ENCODE data around the gene SNRPD3. TPM values are rescaled to one million over a fixed set of nuclear protein-coding genes. Genes with fewer than 3 reads are reported as not detected.
"Not testable (repeated sequence)": the region's sequence is repeated elsewhere in the genome, so short reads cannot be mapped to it uniquely, and the experiment has no call there.

The SNRPD3 gene
- total RNA-seq, 1 experiment from 2014 or later: 178 TPM

- DNase-seq (ENCODE audit: low spot score): peak; percentile 30
- in situ Hi-C loops (cut with HindIII; ENCODE audit: low sequenced_read_pairs): no loop called here
Observed at GRCh38 chr22:24588381-24588756, 32.6 kb downstream of the SNRPD3 start.

- no peak for DNase-seq (ENCODE audit: low spot score)
- in situ Hi-C loops (cut with HindIII; ENCODE audit: low sequenced_read_pairs): no loop called here
Observed at GRCh38 chr22:24588757-24589481, 33.1 kb downstream of the SNRPD3 start.

DNA sequence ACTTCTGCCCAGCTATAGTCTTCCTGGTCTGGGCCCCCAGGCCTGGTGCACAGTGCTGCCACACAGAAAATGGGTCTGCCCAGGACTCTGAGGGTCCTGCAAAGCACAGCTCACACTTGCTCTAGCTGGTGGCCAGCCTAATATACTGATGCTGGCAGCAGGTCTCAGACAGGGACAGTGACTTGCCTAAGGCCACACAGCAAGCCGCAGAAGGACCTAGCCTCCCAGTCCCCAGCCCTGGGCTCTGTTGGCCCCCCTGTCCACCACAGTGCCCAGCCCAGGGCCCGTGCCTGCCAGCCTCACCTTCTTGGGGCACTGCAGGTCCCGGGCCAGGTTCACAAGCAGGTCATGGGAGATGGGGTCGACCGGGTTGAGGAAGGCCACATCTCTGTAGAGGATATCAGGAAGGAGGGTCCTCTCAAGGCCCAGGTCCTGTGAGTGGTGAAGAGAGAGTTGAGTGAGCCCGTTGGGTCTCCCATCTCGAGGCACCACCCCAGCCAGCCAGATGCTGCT is 33.8 kb downstream of the SNRPD3 start:
- DNase-seq (ENCODE audit: low spot score): no peak
- in situ Hi-C loops (cut with HindIII; ENCODE audit: low sequenced_read_pairs): no loop called here

DNA sequence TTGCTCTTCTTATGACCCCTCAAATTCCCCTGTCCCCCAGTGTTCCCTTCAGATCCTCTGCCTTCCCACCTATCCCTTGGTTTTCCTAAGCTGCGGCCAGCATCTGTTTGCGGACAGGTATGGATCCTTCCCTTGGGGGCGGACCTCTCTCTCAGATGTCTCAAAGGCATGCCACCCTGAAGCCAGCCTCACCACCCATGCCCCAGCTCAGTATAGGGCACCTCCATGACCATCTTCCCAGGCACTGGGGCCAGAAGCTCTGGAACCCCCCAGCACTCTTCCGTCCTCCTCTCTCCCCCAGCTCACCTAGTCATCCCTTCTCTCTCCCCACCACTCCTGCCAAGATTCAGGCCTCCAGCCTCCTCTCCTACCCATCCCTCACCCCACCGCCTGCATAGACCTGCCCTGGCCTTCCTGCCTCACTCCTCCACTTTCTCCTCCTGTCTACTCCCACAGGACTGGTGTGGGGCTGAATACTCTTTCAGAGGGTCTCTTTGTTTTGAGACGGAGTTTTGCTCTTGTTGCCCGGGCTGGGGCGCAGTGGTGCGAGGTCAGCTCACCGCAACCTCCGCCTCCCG is 34.9 kb downstream of the SNRPD3 start:
- DNase-seq (ENCODE audit: low spot score): no peak
- in situ Hi-C loops (cut with HindIII; ENCODE audit: low sequenced_read_pairs): no loop called here

DNA sequence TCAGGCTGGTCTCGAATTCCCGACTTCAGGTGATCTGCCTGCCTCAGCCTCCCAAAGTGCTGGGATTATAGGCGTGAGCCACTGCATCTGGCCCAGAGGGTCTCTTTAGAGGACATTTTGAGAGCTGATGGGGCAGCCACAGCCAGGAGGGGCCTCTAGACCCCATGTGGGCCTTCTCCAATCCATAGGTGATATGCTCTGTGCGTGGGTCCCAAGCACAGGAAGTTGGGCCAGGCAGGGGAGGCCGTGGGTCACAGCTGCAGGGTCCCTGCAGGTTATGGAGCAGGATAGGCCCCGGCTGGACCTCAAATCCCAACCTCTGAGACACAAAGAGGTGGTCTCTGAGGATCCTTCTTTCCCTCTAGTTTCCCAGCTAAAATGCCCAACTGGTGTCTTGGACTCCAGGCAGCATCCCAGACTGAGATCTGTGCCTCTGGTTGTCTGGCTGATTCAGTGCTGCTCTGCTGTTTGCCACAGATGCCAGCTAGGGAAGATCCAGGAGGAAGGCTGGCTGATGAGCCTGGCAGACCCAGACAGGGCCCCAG is 35.6 kb downstream of the SNRPD3 start:
- in situ Hi-C loops (cut with HindIII; ENCODE audit: low sequenced_read_pairs): no loop called here

DNA sequence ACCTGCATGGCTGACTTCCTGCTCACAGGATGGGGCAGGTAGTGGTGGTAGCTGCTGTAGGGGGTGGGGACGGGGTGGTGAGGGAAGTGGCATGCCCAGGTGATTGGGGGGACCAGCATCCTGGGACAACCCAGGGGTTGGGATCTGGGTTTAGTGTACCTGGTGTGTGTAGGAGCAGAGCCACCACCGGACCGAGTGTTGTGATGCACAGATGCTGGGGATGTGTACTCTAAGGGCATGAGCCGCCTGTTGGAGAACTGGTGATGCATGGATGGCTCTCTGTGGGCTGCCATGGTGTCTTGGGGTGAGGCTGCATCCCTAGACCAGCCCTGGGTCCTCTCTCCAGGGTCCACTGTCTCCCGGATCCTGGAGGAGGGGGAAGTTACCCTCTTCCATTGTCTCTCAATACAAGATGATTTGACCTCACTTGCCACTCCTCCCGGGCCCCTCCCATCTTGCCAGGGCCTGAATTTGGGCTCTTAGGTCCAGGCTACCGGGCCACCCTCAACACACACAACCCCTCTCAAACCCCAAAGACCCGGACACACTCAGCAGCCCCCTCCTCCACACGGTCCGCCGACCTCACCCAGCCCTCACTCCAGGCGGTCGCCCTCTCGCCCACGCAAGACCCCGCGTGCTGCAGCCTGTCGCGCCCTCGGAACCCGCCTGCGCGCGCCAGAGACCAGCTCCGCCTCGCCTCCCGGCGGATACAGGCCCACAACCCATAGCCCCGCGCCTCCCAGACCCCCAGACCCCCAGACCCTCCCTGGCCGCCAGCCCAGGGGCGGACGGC is 36.5 kb downstream of the SNRPD3 start:
- in situ Hi-C loops (cut with HindIII; ENCODE audit: low sequenced_read_pairs): no loop called here
- DNase-seq (ENCODE audit: low spot score): peak; percentile 60

More for the DNA sequence above, 35.6 kb downstream of the SNRPD3 start:
- no peak for DNase-seq (ENCODE audit: low spot score)

- in situ Hi-C loops (cut with HindIII; ENCODE audit: low sequenced_read_pairs): no loop called here
Observed at GRCh38 chr22:24592851-24593558, 37.2 kb downstream of the SNRPD3 start, which contains the start of gene LRRC75B. LRRC75B (minus strand) TSS chr22:24593073; CDS start chr22:24593039, 34 bp downstream.

GRCh38 chr22:24593559-24593835 is 37.7 kb downstream of the SNRPD3 start:
- DNase-seq (ENCODE audit: low spot score); in situ Hi-C loops (cut with HindIII; ENCODE audit: low sequenced_read_pairs): not testable (repeated sequence)

More at GRCh38 chr22:24592851-24593558, 37.2 kb downstream of the SNRPD3 start, which contains the start of gene LRRC75B:
- DNase-seq (ENCODE audit: low spot score): peak; percentile 87

DNA sequence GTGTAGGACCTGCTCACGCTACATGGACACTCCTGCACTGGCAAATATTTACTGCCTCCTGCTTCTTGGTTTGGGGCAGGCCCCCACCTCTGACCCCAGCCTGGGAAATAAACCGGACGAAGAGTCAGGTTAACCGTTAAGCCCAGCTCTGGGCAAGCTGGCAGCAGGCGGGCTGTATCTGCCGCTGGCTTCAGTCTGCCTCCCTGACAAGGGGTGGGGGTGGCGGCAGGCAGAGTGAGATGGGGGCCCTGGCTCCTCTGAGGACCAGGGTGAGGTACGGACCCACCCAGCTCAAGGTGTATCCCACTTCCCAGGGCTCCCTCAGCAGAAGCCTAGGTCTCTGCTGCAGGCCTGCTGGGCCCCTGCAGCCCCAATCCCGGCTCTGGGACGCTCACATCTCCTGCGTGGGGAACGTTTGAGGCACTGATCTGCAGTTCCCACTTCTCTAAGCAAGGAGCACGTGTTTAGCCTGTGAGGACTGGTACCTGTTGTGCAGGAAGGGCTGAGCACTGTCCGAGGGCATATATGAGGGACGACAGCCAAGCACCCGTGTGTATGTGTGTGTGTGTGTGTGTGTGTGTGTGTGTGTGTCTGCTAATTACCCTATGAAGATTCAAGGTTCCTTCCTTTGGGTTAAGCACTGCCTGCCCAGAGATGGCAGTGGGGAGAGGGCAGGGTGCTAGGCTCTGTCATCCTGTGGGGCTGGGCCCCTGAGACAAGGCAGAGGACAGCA is 38.2 kb downstream of the SNRPD3 start:
- no peak for DNase-seq (ENCODE audit: low spot score)
- in situ Hi-C loops (cut with HindIII; ENCODE audit: low sequenced_read_pairs): no loop called here

GRCh38 chr22:24594569-24595120 is 38.8 kb downstream of the SNRPD3 start:
- DNase-seq (ENCODE audit: low spot score): no peak
- in situ Hi-C loops (cut with HindIII; ENCODE audit: low sequenced_read_pairs): no loop called here

DNA sequence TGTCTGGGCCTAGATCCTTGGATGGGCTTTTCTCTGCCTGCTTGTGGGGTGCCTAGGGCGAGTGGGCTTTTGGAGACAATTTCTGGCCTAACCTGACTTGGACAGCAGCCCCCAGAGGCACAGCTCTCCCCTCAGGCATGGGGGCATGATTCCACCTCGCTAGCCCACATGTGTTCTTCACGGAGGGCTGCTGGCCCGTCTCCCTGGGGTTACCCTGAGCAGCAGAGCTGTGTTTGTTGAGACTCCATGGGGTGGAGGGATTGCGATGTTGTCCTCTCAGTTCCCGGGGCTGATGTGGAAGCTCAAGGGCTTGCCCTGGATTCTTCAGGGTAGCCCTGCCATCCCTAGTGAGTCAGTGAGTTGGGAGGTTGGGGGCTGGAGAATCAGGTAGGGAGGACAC is 39.4 kb downstream of the SNRPD3 start:
- in situ Hi-C loops (cut with HindIII; ENCODE audit: low sequenced_read_pairs): no loop called here
- no peak for DNase-seq (ENCODE audit: low spot score)

GRCh38 chr22:24595863-24596262 is 40.1 kb downstream of the SNRPD3 start:
- no peak for DNase-seq (ENCODE audit: low spot score)
- in situ Hi-C loops (cut with HindIII; ENCODE audit: low sequenced_read_pairs): no loop called here

DNA sequence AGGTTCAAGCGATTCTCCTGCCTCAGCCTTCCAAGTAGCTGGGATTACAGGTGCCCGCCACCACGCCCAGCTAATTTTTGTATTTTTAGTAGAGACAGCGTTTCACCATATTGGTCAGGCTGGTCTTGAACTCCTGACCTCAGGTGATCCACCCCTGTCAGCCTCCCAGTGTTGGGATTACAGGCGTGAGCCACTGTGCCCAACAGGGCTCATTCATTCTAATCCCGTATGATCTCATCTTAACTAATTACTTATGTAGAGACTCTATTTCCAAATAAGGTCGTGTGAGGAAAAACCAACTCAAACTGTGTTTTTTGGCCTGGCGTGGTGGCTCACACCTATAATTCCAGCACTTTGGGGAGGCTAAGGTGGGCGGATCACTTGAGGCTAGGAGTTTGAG is 41.3 kb downstream of the SNRPD3 start:
- DNase-seq (ENCODE audit: low spot score); in situ Hi-C loops (cut with HindIII; ENCODE audit: low sequenced_read_pairs): not testable (repeated sequence)

DNA sequence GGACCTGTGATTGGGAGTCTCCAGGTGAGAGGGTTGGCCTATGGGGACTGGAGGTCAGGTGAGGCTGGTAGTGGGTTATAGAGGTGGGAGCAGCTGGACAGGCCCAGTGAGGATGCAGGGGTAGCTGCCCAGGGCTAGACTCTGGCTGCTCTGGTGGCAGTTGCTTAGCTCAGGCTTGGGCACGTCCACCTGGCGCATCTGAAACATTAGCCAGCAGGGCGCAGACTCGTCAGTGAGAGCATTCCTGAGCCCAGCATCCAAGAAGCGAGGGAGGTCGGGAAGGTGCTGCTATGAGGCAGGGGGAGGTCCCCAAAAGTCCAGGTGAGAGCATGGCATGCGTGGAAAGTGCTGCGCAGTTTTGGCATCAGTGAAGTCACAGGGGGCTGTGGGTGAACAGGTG is 43.7 kb downstream of the SNRPD3 start:
- in situ Hi-C loops (cut with HindIII; ENCODE audit: low sequenced_read_pairs): no loop called here
- no peak for DNase-seq (ENCODE audit: low spot score)

DNA sequence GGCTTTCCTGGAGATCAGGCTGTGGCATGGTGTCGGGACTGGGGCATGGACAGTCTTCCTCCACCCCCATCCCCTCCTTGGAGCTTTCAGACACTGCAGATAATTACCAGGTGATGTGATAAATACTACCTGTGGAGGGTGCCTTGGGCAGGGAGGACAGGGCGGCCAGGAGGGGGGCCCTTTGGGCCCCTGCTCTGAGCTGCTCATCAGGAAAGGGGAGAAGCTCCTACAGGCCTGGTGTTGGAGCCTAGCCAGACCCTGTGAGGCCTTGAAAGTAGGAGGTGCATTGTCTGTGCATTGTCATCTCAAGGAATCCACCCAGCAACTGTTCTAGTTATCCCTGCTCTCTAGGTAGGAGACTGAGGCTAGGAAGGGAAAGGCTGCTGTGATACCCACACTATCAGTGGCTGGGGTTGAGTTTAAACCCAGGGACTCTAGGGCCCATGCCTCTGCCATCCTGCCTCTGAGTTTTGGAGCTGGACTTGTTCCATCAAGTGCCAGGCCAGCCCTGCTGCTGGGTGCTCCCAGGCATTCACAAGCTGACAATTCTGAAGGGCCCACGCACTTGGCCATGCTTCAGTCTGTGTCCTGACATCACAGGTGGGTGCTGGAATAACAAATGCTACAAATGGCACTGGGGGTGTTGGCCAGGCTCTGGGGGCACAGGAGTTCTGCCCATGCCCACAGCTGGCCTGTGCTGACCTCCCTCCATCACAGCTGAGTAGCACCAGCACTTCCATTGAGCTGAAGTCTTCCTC is 44.3 kb downstream of the SNRPD3 start:
- DNase-seq (ENCODE audit: low spot score); in situ Hi-C loops (cut with HindIII; ENCODE audit: low sequenced_read_pairs): not testable (repeated sequence)

DNA sequence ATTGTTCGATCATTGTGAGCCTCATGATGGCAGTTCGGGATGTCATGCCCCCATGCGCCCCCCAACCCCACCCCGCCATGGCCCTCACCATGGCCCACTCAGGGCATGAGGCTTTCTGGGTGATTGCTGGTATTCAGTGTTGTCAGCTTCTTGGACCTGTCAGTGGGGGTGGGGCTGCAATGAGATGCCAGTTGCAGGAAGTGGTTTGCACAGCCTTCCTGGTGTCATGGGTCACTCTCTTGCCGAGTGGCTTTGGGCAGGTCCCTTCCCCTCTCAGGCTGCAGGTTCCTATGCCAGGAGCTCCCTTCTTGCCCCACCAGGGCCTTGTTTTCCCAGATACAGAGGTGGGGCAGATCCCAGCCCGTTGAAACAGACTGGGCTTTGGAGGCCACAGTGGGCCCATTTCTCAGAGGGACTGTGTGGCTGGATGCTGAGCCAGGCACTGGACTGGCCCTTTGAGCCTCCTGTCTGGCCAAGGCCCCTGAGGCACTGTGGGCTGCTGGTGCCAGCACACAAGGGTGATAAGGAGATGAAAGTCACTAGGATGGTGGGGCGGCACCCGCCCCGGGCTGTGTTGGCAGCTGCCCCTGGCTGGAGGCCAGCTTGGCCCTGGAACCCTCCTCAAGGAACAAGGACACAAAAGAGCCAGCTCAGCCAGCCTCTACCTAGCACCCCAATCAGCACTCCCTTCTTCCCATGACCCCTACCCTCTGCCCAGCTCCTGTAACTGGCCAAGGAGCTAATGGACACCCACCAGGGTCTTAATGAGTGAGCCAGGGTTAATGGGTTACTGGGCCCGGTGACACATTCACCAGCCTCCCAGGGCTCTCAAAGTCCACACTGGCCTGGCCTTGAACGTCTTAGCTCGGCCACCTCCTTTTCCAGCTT is 45.7 kb downstream of the SNRPD3 start:
- in situ Hi-C loops (cut with HindIII; ENCODE audit: low sequenced_read_pairs): no loop called here
- no peak for DNase-seq (ENCODE audit: low spot score)

Data from G401 (cell line).